DOHH2 (cell line): ENCODE measurements around the gene PPT2.

Source experiments
- EZH2phosphoT487 ChIP-seq: fragments of 200-600 bp; sonication (generic); IDR thresholded peaks from 2 replicates; pipeline ENCODE4 v1.6.1; 2017; ENCODE audit warnings: borderline replicate concordance, mild to moderate bottlenecking, antibody characterized with exemption, low read length, moderate library complexity, mixed read lengths
- TF ChIP-seq, protein P1 (sequence below): fragments of 200-600 bp; sonication (generic); IDR thresholded peaks from one replicate; pipeline ENCODE4 v1.5.1; 2014; ENCODE audit warnings: antibody characterized with exemption, mild to moderate bottlenecking, low read depth, low read length; ENCODE audit not compliant: poor library complexity, severe bottlenecking

DNA sequence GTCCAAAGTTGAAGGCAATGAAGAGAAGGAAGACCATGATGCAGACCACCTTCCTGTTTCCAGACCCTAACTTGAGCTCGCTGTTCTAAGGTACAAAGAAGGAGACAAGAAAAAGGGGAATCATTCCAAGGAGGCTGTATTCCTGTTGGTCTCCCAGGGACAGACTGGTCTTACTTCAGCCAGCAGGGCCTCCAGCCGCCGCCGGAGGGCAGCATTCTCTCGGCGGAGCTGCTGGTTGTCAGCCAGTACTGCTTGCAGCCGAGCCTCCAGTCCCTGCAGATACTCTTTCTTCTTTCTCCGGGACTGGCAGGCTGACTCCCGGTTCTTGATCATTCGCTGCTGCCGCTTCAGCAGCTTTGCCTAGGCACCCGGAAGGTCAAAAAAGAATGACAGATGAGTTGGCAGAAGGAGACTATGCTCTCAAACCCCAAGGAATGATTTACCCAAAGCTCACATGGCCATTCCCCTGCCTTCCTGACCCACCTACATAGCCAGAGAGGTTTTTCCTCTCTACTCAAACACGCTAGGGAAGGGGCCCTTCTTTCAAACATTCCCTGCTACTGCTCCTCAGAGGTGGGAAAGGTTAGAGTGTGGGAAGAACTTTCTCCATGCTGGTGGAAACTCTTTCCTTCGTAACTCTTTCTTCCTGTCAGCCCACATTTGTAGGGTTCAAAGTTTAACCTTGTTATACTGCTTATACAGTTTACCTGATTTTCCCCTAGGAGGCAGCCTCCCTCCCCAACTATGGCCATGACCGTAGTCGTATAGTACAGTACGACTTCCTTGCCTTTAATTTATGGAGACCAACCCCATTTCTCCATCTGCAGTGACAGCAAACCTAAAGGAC lies 34.9 kb upstream of the PPT2 start:
- TF ChIP-seq, protein P1, sequence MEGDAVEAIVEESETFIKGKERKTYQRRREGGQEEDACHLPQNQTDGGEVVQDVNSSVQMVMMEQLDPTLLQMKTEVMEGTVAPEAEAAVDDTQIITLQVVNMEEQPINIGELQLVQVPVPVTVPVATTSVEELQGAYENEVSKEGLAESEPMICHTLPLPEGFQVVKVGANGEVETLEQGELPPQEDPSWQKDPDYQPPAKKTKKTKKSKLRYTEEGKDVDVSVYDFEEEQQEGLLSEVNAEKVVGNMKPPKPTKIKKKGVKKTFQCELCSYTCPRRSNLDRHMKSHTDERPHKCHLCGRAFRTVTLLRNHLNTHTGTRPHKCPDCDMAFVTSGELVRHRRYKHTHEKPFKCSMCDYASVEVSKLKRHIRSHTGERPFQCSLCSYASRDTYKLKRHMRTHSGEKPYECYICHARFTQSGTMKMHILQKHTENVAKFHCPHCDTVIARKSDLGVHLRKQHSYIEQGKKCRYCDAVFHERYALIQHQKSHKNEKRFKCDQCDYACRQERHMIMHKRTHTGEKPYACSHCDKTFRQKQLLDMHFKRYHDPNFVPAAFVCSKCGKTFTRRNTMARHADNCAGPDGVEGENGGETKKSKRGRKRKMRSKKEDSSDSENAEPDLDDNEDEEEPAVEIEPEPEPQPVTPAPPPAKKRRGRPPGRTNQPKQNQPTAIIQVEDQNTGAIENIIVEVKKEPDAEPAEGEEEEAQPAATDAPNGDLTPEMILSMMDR, result peak; percentile 85
- no peak for TF ChIP-seq EZH2phosphoT487
